Measurements from ENCODE around the gene SCGB1C1.
"Not testable (repeated sequence)": the region's sequence is repeated elsewhere in the genome, so short reads cannot be mapped to it uniquely, and the experiment has no call there.

Gene SCGB1C1

GRCh38 chr11:218815-219593 lies 26.1 kb downstream of the SCGB1C1 start:
- DNase-seq (ENCODE audit: low read depth in 2 of 2), result no peak

DNA sequence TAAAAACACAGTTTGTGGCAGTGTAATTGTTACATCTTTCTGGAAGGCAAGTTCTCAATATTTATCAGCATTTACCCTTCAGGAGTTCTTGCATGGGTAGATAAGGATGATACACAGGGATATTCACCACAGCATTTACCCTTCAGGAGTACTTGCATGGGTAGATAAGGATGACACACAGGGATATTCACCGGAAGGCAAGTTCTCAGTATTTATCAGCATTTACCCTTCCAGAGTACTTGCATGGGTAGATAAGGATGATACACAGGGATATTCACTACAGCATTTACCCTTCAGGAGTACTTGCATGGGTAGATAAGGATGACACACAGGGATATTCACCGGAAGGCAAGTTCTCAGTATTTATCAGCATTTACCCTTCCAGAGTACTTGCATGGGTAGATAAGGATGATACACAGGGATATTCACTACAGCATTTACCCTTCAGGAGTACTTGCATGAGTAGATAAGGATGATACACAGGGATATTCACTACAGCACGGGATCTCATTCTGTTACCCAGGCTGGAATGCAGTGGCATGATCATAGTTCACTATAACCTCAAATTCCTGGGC lies 27.9 kb downstream of the SCGB1C1 start:
- DNase-seq (ENCODE audit: low read depth in 2 of 2), result not testable (repeated sequence)

GRCh38 chr11:221539-221938 lies 28.7 kb downstream of the SCGB1C1 start:
- no peak for DNase-seq (ENCODE audit: low read depth in 2 of 2)

- no peak for DNase-seq (ENCODE audit: low read depth in 2 of 2)
These were observed 29.3 kb downstream of the SCGB1C1 start for GRCh38 chr11:221998-222789.

GRCh38 chr11:223026-223789 lies 30.3 kb downstream of the SCGB1C1 start:
- no peak for DNase-seq (ENCODE audit: low read depth in 2 of 2)

DNA sequence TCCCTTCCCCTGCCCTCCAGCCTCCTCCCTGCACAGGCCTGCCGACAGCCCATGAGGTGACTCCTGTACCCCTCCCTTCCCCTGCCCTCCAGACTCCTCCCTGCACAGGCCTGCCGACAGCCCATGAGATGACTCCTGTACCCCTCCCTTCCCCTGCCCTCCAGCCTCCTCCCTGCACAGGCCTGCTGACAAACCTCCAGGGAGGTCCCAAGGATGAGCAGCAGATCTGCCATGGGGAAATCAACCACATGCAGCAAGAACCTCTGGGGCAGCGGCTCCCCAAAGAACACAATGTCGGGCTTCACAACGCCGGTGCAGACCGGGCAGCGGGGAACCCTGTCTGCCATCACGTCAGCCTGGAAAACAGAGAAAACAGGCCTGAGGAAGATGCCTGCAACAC lies 31.0 kb downstream of the SCGB1C1 start:
- no peak for DNase-seq (ENCODE audit: low read depth in 2 of 2)

DNA sequence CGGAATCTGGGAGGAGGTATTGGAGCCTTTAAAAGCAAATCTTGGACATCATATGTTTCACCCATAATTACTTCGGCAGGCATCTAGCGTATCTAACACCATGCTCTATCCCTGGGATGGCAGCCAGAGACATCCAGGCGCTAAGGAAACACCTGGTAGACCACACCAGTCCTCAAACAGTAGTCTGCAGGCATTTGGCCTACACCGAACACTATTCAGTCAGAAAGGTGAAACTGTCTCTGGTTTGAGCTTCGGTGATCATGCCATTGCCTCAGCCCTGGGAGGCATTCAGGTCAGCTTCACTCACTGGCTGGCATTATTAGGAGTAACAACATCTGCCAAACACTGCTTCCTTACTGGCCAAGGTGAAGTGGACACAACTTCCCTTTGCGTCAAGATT lies 31.5 kb downstream of the SCGB1C1 start:
- DNase-seq (ENCODE audit: low read depth in 2 of 2), result no peak

GRCh38 chr11:225734-226453 lies 33.0 kb downstream of the SCGB1C1 start:
- no peak for DNase-seq (ENCODE audit: low read depth in 2 of 2)

DNA sequence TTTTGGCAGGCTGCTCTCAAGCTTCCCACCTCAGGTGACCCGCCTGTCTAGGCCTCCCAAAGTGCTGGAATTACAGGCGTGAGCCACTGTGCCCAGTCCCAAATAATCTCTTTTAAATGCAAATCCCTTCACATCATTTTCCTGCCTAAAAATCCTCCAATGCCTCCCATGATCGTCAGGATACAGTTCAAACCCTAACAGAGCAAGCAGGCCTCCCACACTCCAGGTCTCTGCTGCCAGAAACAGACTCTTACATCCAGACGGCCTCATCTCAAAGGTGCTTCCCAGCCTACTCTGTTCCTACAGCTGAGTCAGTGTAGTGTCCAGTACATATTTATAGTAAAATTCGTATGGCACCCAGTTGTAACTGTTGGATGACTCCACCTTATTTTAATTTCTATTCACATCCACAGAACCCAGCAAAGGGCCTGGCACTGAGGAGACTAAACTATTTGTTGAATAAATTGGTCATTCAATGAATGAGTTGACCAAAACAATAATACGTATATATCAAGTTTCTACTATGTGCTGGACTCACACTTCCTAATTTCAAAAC lies 35.0 kb downstream of the SCGB1C1 start:
- DNase-seq (ENCODE audit: low read depth in 2 of 2), result no peak

DNA sequence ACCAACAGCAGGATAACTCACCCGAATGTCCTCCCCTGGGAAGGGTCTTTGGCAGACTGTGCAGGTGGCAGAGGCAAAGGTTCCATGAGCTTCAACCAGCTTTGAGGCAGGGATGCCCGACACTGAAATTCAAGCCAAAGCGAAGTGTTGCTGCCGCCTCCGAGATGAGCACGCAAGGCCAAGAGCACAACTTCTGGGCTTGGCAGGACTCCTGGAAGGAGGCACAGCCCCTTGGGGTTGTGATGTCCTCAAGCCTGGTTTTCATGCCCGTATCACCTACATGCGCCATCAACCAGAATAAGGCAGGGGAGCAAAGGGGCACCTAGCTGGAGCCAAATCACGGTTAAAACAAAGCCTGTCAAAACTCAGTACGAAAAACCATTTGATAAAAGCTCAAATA lies 37.6 kb downstream of the SCGB1C1 start:
- no peak for DNase-seq (ENCODE audit: low read depth in 2 of 2)

DNA sequence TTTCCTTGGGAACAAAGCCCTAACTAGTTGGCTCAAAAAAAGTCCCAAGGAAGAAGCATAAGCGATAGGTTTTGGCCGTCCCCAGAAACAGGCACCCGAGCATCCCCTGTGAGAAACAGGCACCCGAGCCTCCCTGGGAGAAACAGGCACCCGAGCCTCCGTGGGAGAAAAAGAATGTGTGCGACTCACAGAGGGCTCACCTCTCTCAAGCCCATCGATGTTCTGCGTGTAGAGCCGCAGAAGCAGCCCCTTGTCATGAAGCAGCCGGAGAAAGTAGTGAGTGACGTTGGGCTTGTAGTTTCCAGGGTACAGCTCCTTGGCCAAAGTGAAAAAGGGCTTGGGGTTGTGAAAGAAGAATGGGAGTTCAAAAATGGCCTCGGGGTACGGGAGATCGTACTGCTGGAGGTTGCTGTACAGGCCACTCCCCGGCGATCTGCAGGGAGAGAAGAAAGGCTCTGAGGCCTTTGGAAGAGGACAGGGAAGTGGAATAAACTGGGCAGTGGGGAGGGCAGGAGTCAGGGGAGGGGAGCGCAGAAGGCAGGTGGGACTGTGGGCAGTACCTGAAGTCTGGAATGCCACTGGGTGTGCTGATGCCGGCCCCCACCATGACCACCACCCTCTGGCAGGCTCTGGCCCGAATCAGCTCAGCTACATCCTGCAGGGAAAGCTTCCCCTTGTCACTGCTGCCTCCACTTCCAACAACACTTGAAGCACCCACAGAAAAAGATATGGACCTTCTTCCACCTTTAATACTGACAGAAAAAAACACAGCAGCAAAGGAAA lies 40.1 kb downstream of the SCGB1C1 start:
- no peak for DNase-seq (ENCODE audit: low read depth in 2 of 2)

DNA sequence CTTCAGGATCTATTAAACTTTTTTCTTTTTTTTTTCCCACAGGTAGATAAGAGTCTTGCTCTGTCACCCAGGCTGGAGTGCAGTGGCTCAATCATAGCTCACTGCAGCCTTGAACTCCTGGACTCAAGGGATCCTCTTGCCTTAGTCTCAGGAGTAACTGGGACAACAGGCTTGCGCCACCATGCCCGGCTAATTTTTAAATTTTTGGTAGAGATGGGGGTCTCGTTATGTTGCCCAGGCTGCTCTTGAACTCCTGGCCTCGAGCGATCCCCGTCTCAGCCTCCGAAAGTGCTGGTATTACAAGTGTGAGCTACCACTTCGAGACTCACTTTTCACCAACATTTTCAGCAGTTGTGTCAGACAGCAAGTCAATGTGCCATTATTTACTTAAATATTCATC lies 42.3 kb downstream of the SCGB1C1 start:
- DNase-seq (ENCODE audit: low read depth in 2 of 2), result no peak

DNA sequence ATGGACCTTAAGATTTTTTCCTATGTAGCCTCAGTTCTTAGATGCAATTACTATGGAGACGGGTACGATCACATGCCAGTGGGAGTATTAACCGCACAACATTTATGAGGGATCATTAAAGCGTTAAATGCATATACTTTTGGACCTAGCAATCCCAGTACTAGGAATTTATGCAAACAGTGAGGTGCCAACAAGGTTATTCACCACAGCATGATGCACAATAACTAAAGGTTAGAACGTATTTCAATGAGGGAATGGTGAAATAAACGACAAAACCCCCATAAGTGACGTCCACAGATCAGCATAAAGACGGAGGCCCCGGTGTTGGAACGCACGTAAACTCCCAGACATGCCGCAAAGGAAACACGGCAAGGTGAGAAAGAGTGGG lies 42.7 kb downstream of the SCGB1C1 start:
- DNase-seq (ENCODE audit: low read depth in 2 of 2), result peak; percentile 61 to 62

DNA sequence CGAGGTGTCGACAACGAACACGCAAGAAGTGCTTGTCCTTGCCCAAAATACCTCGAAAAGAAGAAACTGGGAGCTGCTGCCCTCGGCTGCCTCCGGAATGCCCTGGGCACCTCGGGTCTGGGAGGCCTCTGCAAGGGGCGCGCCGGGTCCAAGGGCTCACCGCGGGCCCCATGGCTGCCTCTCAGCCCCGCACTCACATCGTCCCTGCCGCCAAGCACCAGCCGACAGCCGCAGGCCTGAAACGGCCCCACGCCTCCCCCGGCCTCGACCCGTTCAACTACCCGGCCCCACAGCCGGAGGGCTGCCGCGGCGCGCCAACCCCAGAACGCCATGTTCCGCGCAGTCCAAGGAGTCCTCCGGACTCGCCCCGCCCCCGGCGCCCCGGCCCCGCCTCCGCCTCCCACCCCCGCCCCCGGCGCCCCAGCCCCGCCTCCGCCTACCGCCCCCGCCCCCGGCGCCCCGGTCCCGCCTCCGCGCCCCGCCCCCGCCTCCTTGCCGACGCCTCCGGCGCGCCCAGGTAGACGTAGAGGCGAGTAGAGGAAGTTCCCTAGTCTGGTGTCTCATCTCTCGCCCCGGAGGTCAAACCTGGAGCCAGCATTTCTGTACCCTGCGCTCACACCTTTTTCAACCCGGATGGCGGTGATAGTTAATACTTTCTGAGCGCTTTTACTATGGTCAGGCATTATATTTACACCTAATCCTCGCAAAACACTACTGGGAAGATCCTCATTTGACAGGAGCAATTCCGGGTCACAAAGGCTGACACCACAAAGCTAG lies 43.3 kb downstream of the SCGB1C1 start, which contains the start of gene SIRT3:
SIRT3 (minus strand) TSS at position 346 of the 777 bp plus-strand sequence; CDS start at position 332, 14 bp downstream.
- peak; percentile 53 to 68 for DNase-seq (ENCODE audit: low read depth in 2 of 2)

GRCh38 chr11:236774-237767 lies 44.2 kb downstream of the SCGB1C1 start, which contains the start of gene PSMD13:
Gene PSMD13 (plus strand): TSS chr11:236976. CDS start chr11:237050, 74 bp downstream.
- DNase-seq (ENCODE audit: low read depth in 2 of 2), result peak; percentile 88 to 89

GRCh38 chr11:238346-238745 lies 45.5 kb downstream of the SCGB1C1 start:
- not testable (repeated sequence) for DNase-seq (ENCODE audit: low read depth in 2 of 2)

- DNase-seq (ENCODE audit: low read depth in 2 of 2), result no peak
These were observed 47.4 kb downstream of the SCGB1C1 start for GRCh38 chr11:240315-240714.

DNA sequence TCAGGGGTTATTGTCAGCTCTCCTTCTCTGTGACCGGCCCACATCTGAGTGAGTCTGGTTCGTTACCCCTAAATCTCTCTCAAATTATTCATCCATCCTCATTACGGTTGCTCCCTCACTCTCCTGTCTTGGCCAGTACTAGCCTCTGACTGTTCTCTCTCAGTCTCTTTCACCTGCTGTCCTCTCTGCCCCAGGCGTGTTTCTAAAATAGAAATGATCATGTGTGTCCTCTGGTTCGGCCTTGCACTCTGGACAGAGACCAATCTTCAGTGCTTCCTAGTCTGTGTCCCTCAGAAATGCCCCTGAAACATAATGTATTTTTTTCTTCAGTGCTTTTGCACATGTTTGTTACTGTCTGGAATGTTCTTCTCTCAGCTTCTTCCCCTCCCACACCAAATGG lies 48.8 kb downstream of the SCGB1C1 start:
- DNase-seq (ENCODE audit: low read depth in 2 of 2), result no peak
